ENCODE results near the gene BCAS1.

- TF ChIP-seq POLR2AphosphoS5 (IDR thresholded peaks at IDR 0.05) (no peak), CTCF (IDR thresholded peaks at IDR 0.05 in 8 of 11, conservative IDR thresholded peaks at IDR 0.05 in 3 of 11) (no peak), POLR2A (IDR thresholded peaks at IDR 0.05) (no peak)
Observed at GRCh38 chr20:54048891-54049545, 21.4 kb downstream of the BCAS1 start.
